ENCODE data around the gene ATP8A1.

The ATP8A1 gene

DNA sequence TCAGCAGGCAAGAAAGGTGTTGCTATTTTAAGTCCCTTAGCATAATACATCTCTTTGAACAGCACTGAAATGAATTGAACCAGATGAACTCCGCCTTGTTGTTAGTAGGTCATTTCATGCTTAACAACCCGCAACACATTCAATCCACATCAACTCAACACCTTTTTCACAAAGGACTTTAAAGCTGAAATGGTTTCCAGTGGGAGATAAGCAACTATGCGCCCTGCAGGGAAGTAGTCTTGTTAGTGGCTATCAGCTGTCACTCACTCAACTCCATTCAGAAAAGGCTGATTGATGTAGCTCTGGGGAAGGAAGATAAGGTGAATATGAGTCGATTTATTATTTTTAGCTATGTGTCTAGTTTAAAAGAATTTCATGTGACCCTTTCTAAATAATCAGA is 46.0 kb downstream of the ATP8A1 start:
- no peak for DNase-seq (ENCODE audit: low read depth, low spot score)
- no peaks in the 10 kb centered on the region for H3K4me1 ChIP-seq (ENCODE audit: insufficient read depth, insufficient read length)
- H3K4me3 ChIP-seq (ENCODE audit: insufficient read length, low read depth), result no peak overlapping the region
- no peaks in the 10 kb centered on the region for H3K36me3 ChIP-seq (ENCODE audit: insufficient read depth, insufficient read length, low read length)
- H3K27me3 ChIP-seq (ENCODE audit: insufficient read depth, insufficient read length), result no peaks in the 10 kb centered on the region
- TF ChIP-seq YY1 (IDR thresholded peaks at IDR 0.05; ENCODE audit: insufficient read depth, insufficient read length), result no peak
- TF ChIP-seq ZNF274 (IDR thresholded peaks at IDR 0.05; ENCODE audit: low read depth, low read length), result no peak
- TF ChIP-seq SUZ12 (IDR thresholded peaks at IDR 0.05; ENCODE audit: extremely low read depth, insufficient read depth, insufficient read length), result no peak
- no peaks in the 10 kb centered on the region for H3K9me3 ChIP-seq (ENCODE audit: insufficient read depth, low read length)
- H3K9ac ChIP-seq (ENCODE audit: insufficient read length, low read depth), result no peak overlapping the region

DNA sequence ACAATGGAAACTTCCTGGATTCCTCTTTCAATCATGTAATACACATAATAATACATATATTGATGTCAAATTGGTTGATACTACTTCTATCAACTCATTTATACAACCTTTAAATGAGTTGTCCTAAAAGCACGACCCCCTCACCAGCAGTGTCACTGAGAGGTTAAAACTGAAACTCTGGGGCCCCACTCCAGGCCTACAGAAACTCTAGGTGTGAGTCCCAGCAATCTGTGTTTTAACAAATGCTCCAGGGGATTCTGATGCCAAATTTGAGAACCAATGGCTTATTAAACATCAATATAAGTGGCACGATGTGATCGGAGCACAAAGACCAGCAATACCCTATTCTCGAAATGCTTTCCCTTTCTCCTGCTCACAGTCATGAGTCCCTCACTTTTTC is 47.9 kb downstream of the ATP8A1 start:
- no peaks in the 10 kb centered on the region for H3K4me1 ChIP-seq (ENCODE audit: insufficient read depth, insufficient read length)
- no peak for DNase-seq (ENCODE audit: low read depth, low spot score)
- no peak overlapping the region for H3K9ac ChIP-seq (ENCODE audit: insufficient read length, low read depth)
- TF ChIP-seq SUZ12 (IDR thresholded peaks at IDR 0.05; ENCODE audit: extremely low read depth, insufficient read depth, insufficient read length), result no peak
- no peak for TF ChIP-seq ZNF274 (IDR thresholded peaks at IDR 0.05; ENCODE audit: low read depth, low read length)
- no peak for TF ChIP-seq YY1 (IDR thresholded peaks at IDR 0.05; ENCODE audit: insufficient read depth, insufficient read length)
- H3K36me3 ChIP-seq (ENCODE audit: insufficient read depth, insufficient read length, low read length), result no peaks in the 10 kb centered on the region
- H3K27me3 ChIP-seq (ENCODE audit: insufficient read depth, insufficient read length), result no peaks in the 10 kb centered on the region
- no peaks in the 10 kb centered on the region for H3K9me3 ChIP-seq (ENCODE audit: insufficient read depth, low read length)
- H3K4me3 ChIP-seq (ENCODE audit: insufficient read length, low read depth), result no peak overlapping the region

DNA sequence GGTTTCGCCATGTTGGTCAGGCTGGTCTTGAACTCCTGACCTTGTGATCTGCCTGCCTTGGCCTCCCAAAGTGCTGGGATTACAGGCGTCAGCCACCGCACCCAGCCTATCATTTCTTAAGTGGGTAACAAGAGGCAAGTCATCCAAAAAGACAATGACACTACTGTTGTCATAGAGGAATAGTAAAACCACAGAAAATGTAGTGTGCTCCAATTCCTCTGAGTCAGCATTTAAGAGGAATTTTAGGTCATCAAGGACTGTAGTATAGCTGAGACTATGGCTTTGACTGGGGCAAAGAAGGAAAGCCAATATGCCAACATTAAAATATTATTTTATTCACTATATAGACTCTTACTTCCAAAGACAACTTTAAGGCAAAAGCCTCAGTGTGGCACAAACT is 48.4 kb downstream of the ATP8A1 start:
- no peak for TF ChIP-seq YY1 (IDR thresholded peaks at IDR 0.05; ENCODE audit: insufficient read depth, insufficient read length)
- TF ChIP-seq SUZ12 (IDR thresholded peaks at IDR 0.05; ENCODE audit: extremely low read depth, insufficient read depth, insufficient read length), result no peak
- TF ChIP-seq ZNF274 (IDR thresholded peaks at IDR 0.05; ENCODE audit: low read depth, low read length), result no peak
- H3K9me3 ChIP-seq (ENCODE audit: insufficient read depth, low read length), result no peaks in the 10 kb centered on the region
- no peak overlapping the region for H3K4me3 ChIP-seq (ENCODE audit: insufficient read length, low read depth)
- no peaks in the 10 kb centered on the region for H3K4me1 ChIP-seq (ENCODE audit: insufficient read depth, insufficient read length)
- H3K27me3 ChIP-seq (ENCODE audit: insufficient read depth, insufficient read length), result no peaks in the 10 kb centered on the region
- H3K36me3 ChIP-seq (ENCODE audit: insufficient read depth, insufficient read length, low read length), result no peaks in the 10 kb centered on the region
- H3K9ac ChIP-seq (ENCODE audit: insufficient read length, low read depth), result no peak overlapping the region
- no peak for DNase-seq (ENCODE audit: low read depth, low spot score)

DNA sequence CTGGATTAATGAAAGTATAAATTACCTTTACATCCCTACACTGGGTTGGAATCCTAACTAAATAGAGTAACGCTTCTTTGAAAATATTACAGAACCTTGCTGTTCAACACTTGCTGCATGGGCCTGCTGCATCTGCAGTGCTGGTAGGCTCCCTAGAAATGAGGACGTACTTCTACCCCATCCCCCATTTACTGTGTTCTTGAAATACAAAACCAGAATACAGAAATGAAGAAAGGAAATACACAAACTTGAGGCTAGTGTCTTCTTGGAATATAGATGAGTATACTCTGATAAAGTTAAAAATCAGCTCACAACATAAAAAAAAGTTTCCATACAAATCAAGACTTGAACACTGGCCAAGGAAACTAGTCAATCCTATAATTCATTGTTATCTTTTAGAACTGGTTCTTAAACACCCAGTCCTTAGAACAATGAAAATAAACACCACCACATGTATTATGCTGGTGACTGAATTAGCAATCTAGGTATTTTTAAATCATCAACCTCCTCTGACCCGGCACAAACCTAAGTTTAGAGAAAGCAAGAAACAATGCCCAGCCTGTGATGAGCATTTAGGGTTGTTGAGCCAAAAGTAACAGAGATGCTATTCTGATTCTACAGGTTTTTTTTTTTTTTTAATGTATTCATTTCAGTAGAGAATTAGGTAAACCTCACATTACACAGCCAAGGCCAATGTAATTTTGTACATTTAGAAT is 49.7 kb downstream of the ATP8A1 start:
- Histone ChIP-seq H3K36me3 (ENCODE audit: insufficient read depth, insufficient read length, low read length) (no peaks in the 10 kb centered on the region), H3K4me3 (ENCODE audit: insufficient read length, low read depth) (no peak overlapping the region), H3K27me3 (ENCODE audit: insufficient read depth, insufficient read length) (no peaks in the 10 kb centered on the region), H3K4me1 (ENCODE audit: insufficient read depth, insufficient read length) (no peaks in the 10 kb centered on the region), H3K9ac (ENCODE audit: insufficient read length, low read depth) (no peak overlapping the region), H3K9me3 (ENCODE audit: insufficient read depth, low read length) (no peaks in the 10 kb centered on the region)
- TF ChIP-seq YY1 (IDR thresholded peaks at IDR 0.05; ENCODE audit: insufficient read depth, insufficient read length) (no peak), SUZ12 (IDR thresholded peaks at IDR 0.05; ENCODE audit: extremely low read depth, insufficient read depth, insufficient read length) (no peak), ZNF274 (IDR thresholded peaks at IDR 0.05; ENCODE audit: low read depth, low read length) (no peak)
- DNase-seq (ENCODE audit: low read depth, low spot score), result no peak

DNA sequence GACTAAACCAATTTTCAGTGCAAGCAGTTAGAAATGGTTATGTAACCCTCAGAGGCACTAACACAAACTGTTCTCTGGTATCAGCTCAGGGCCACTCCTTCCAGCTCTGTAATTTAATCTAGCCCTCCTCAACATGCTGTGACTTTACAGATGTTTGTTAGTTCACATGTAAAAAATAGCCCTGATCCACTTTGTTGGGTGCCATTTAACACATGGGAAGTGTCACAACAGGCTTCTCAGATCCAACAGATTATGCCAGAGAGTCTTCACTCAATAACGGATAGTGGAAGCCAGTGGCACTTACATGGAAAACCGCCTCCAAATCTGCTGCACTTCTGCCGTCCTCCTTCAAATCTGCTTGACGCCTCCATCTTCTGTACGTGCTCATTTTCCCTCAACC is 51.6 kb downstream of the ATP8A1 start:
- Histone ChIP-seq H3K9ac (ENCODE audit: insufficient read length, low read depth) (no peak overlapping the region), H3K27me3 (ENCODE audit: insufficient read depth, insufficient read length) (no peaks in the 10 kb centered on the region), H3K4me3 (ENCODE audit: insufficient read length, low read depth) (no peak overlapping the region), H3K36me3 (ENCODE audit: insufficient read depth, insufficient read length, low read length) (no peaks in the 10 kb centered on the region), H3K4me1 (ENCODE audit: insufficient read depth, insufficient read length) (no peaks in the 10 kb centered on the region), H3K9me3 (ENCODE audit: insufficient read depth, low read length) (no peaks in the 10 kb centered on the region)
- no peak for TF ChIP-seq SUZ12 (IDR thresholded peaks at IDR 0.05; ENCODE audit: extremely low read depth, insufficient read depth, insufficient read length)
- no peak for DNase-seq (ENCODE audit: low read depth, low spot score)

DNA sequence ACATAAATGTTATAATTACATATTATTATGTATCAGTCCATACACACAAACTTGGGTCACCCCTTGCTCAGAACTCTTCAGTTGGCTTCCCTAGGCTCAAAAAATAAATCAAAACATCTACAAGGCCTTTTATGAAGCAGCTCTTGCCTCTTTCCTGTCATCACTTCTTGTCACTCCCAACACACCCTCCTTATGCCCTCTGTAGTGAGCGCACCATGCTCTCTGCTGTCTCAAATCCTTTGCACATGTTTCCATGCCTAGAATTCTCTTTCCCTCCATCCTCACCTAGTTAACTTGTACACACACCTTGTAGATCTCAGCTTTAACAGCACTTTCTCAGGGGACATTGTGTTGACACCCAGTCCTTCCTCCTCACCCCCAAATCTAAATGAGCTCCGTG is 53.0 kb downstream of the ATP8A1 start:
- DNase-seq (ENCODE audit: low read depth, low spot score), result no peak

DNA sequence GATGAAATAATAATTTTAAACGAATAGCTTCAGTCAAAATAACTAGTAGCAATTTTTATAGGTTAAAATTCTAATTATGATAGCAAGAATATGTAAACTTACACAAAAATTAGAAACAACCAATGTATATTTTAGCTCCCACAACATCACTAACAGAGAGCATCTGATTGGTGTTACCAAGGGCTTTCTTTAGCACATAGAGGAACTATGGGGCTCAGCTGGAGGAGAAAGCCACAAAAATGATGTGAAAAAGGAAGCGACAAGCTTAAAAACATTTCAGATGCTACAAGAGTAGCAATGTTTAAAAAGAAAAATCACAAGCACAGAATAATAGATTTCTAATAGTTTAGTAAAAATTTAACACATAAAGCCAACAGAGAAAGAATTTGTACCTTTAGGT is 56.3 kb downstream of the ATP8A1 start:
- no peak overlapping the region for H3K9ac ChIP-seq (ENCODE audit: insufficient read length, low read depth)
- H3K36me3 ChIP-seq (ENCODE audit: insufficient read depth, insufficient read length, low read length), result no peaks in the 10 kb centered on the region
- no peaks in the 10 kb centered on the region for H3K9me3 ChIP-seq (ENCODE audit: insufficient read depth, low read length)
- no peaks in the 10 kb centered on the region for H3K27me3 ChIP-seq (ENCODE audit: insufficient read depth, insufficient read length)
- H3K4me1 ChIP-seq (ENCODE audit: insufficient read depth, insufficient read length), result no peaks in the 10 kb centered on the region
- no peak overlapping the region for H3K4me3 ChIP-seq (ENCODE audit: insufficient read length, low read depth)
- DNase-seq (ENCODE audit: low read depth, low spot score), result no peak
- TF ChIP-seq ZNF274 (IDR thresholded peaks at IDR 0.05; ENCODE audit: low read depth, low read length) (no peak), SUZ12 (IDR thresholded peaks at IDR 0.05; ENCODE audit: extremely low read depth, insufficient read depth, insufficient read length) (no peak), YY1 (IDR thresholded peaks at IDR 0.05; ENCODE audit: insufficient read depth, insufficient read length) (no peak)

More for the DNA sequence above, 53.0 kb downstream of the ATP8A1 start:
- no peak overlapping the region for H3K4me3 ChIP-seq (ENCODE audit: insufficient read length, low read depth)
- no peaks in the 10 kb centered on the region for H3K4me1 ChIP-seq (ENCODE audit: insufficient read depth, insufficient read length)
- no peaks in the 10 kb centered on the region for H3K9me3 ChIP-seq (ENCODE audit: insufficient read depth, low read length)
- no peak overlapping the region for H3K9ac ChIP-seq (ENCODE audit: insufficient read length, low read depth)
- TF ChIP-seq ZNF274 (IDR thresholded peaks at IDR 0.05; ENCODE audit: low read depth, low read length), result no peak
- no peak for TF ChIP-seq SUZ12 (IDR thresholded peaks at IDR 0.05; ENCODE audit: extremely low read depth, insufficient read depth, insufficient read length)
- no peak for TF ChIP-seq YY1 (IDR thresholded peaks at IDR 0.05; ENCODE audit: insufficient read depth, insufficient read length)
- no peaks in the 10 kb centered on the region for H3K36me3 ChIP-seq (ENCODE audit: insufficient read depth, insufficient read length, low read length)
- H3K27me3 ChIP-seq (ENCODE audit: insufficient read depth, insufficient read length), result no peaks in the 10 kb centered on the region

Data from NT2/D1 (cell line).